Measurements from ENCODE around the gene QRFP. TPM values are rescaled to one million over a fixed set of nuclear protein-coding genes. Genes with fewer than 3 reads are reported as not detected.

The QRFP gene
- total and polyA plus RNA-seq, 2 of the 8 experiments (the other 6 are each of a cell fraction or from before 2014, with no cell fraction given), result not detected

- H3K56ac ChIP-seq (replicated peaks; ENCODE audit: insufficient read length, low read depth, low read length), result no peak overlapping the region
- 94% methylated on average over 22 of the region's 22 CpGs; no CpG with 5 or more reads in 1 of the 2 experiments for WGBS, 2 experiments (ENCODE audit: extremely low coverage in 1 of 2, insufficient coverage in 1 of 2, insufficient read length in 1 of 2, insufficient replicate concordance in 2 of 2, low coverage in 1 of 2, low lambda C conversion rate in 2 of 2, missing lambda C conversion rate in 1 of 2)
- H2BK12ac ChIP-seq (ENCODE audit: low read depth, low read length), result no peak overlapping the region
- H4K20me1 ChIP-seq (replicated peaks in 1 of 2; ENCODE audit: control insufficient read depth in 1 of 2, insufficient read depth in 2 of 2, low read length in 2 of 2), result peaks cover 4 to 9% of the 10 kb centered on the region in 2 experiments
- no peak overlapping the region for H2BK20ac ChIP-seq (ENCODE audit: low read length)
- H2AFZ ChIP-seq (ENCODE audit: low read length), result no peak overlapping the region
- no peak overlapping the region for H3K14ac ChIP-seq (ENCODE audit: insufficient read length)
- H3K27ac ChIP-seq (ENCODE audit: low read depth, low read length), result no peak overlapping the region
- no peaks in the 10 kb centered on the region for H3K4me1 ChIP-seq (replicated peaks in 1 of 4; ENCODE audit: control insufficient read depth in 3 of 4, insufficient read depth in 4 of 4, low read length in 3 of 4)
- H3K79me1 ChIP-seq (ENCODE audit: low read depth, low read length), result no peaks in the 10 kb centered on the region
- no peak overlapping the region for H4K8ac ChIP-seq (ENCODE audit: extremely low read depth, insufficient read depth, low read length)
- no peak overlapping the region for H3K9ac ChIP-seq (replicated peaks in 1 of 4; ENCODE audit: extremely low read depth in 1 of 4, low read depth in 3 of 4, low read length in 3 of 4)
- H3K23me2 ChIP-seq (ENCODE audit: low read depth, low read length), result no peaks in the 10 kb centered on the region
- ChIA-PET POLR2A (ENCODE audit: partially characterized antibody) (no interaction called here), CTCF (ENCODE audit: partially characterized antibody) (interaction anchor here (0.6 to 8.2 kb wide), 7 partner anchors 18 to 825 kb away, joined by 3 to 49 read pairs (median 4); no protein-coding TSS in a partner anchor)
- no peak overlapping the region for H3K23ac ChIP-seq (ENCODE audit: insufficient read length)
- H3K9me3 ChIP-seq (ENCODE audit: insufficient read depth in 2 of 2, low read depth in 1 of 2, low read length in 1 of 2), result no peaks in the 10 kb centered on the region
- no peak overlapping the region for H3K18ac ChIP-seq (ENCODE audit: extremely low read depth, low read length)
- no peaks in the 10 kb centered on the region for H3K27me3 ChIP-seq (replicated peaks in 1 of 4; ENCODE audit: control insufficient read depth in 3 of 4, extremely low read depth in 1 of 4, insufficient read depth in 3 of 4, low read length in 3 of 4)
- no peak overlapping the region for H4K5ac ChIP-seq (ENCODE audit: insufficient read length, low read depth, low read length)
- FAIRE-seq (no peak), DNase-seq (ENCODE audit: low read depth in 1 of 2, low spot score in 2 of 2) (no peak)
- 0 out of 2 replicates have a peak overlapping the region, but pooled peaks have one; percentile 32 for H2BK5ac ChIP-seq (ENCODE audit: low read depth, low read length)
- no peaks in the 10 kb centered on the region for H3K79me2 ChIP-seq (ENCODE audit: control insufficient read depth in 1 of 2, insufficient read depth in 2 of 2, low read length in 2 of 2)
- no peak overlapping the region for H3K4ac ChIP-seq (replicated peaks; ENCODE audit: insufficient read length, low read depth, low read length)
- no peak overlapping the region for H2BK120ac ChIP-seq (replicated peaks; ENCODE audit: low read depth, low read length)
- no peak overlapping the region for H2AK5ac ChIP-seq (ENCODE audit: low read depth, low read length)
- no peak overlapping the region for H4K91ac ChIP-seq (replicated peaks; ENCODE audit: insufficient read length, low read length)
- TF ChIP-seq SIRT6 (IDR thresholded peaks at IDR 0.05; ENCODE audit: low read length) (no peak), RAD21 (IDR thresholded peaks at IDR 0.05 in 1 of 2, conservative IDR thresholded peaks at IDR 0.05 in 1 of 2; ENCODE audit: low read depth in 2 of 2, low read length in 2 of 2) (no peak), MAFK (IDR thresholded peaks at IDR 0.05; ENCODE audit: low read depth, low read length) (no peak), PHF8 (conservative IDR thresholded peaks at IDR 0.05; ENCODE audit: low read depth, low read length) (no peak), KDM5A (IDR thresholded peaks at IDR 0.05; ENCODE audit: low read length) (no peak), CBX5 (IDR thresholded peaks at IDR 0.05; ENCODE audit: low read depth, low read length) (no peak), BRCA1 (IDR thresholded peaks at IDR 0.05; ENCODE audit: low read depth, low read length) (no peak), CHD2 (IDR thresholded peaks at IDR 0.05; ENCODE audit: low read length) (no peak)
- TF ChIP-seq, protein P1, sequence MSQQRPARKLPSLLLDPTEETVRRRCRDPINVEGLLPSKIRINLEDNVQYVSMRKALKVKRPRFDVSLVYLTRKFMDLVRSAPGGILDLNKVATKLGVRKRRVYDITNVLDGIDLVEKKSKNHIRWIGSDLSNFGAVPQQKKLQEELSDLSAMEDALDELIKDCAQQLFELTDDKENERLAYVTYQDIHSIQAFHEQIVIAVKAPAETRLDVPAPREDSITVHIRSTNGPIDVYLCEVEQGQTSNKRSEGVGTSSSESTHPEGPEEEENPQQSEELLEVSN (IDR thresholded peaks at IDR 0.05), result no peak
- H3K36me3 ChIP-seq (ENCODE audit: control insufficient read depth in 2 of 4, insufficient read depth in 4 of 4, low read length in 3 of 4), result peaks cover 15 to 64% (median 42%) of the 10 kb centered on the region in 4 experiments; a peak in 7 of 8 replicates
- H3K4me2 ChIP-seq (ENCODE audit: insufficient read depth in 1 of 2, low read depth in 2 of 2, low read length in 2 of 2), result no peak overlapping the region
- H2BK15ac ChIP-seq (ENCODE audit: low read length), result no peak overlapping the region
- no peak overlapping the region for H3K4me3 ChIP-seq (ENCODE audit: extremely low read depth in 1 of 4, insufficient read depth in 2 of 4, low read depth in 3 of 4, low read length in 4 of 4)
Measured at GRCh38 chr9:130888146-130888885, 8.3 kb downstream of the QRFP start.

Data from H1 (cell line).